Activated T-helper 2 cell treated with anti-CD3 and anti-CD28 coated beads, Interferon-gamma antibody, Interleukin-2, Interleukin-4, amounts not matched to agents 10 μg/mL and 5 μg/mL and 100 μg/mL, durations not matched to agents 14 hours and 24 hours and 36 hours (primary cell): ENCODE results near the gene TSPYL4. TPM values are rescaled to one million over a fixed set of nuclear protein-coding genes. Genes with fewer than 3 reads are reported as not detected.
A peak's percentile ranks its signal among the peaks of the same experiment; 100 is the strongest.

Experiments
- DNase-seq: peaks from one replicate; pipeline ENCODE4 v3.0.0; 2021; ENCODE audit warnings: low spot score
- H3K27ac Mint-ChIP-seq: one replicate; pipeline ENCODE4 v1.8.0; 2021; ENCODE audit warnings: mixed read lengths
- H3K27me3 Mint-ChIP-seq: one replicate; pipeline ENCODE4 v1.8.0; 2021; ENCODE audit warnings: low read depth, mixed read lengths
- H3K36me3 Mint-ChIP-seq: one replicate; pipeline ENCODE4 v1.8.0; 2021; ENCODE audit warnings: low read depth, mixed read lengths
- H3K4me1 Mint-ChIP-seq: one replicate; pipeline ENCODE4 v1.8.0; 2021; ENCODE audit warnings: low read depth, mixed read lengths
- H3K4me3 Mint-ChIP-seq: one replicate; pipeline ENCODE4 v1.8.0; 2021; ENCODE audit warnings: low read depth, mild to moderate bottlenecking, moderate library complexity, mixed read lengths
- H3K9me3 Mint-ChIP-seq: one replicate; pipeline ENCODE4 v1.8.0; 2021; ENCODE audit warnings: mixed read lengths
- intact Hi-C: fragments of 100-400 bp; cut with micrococcal nuclease; formaldehyde crosslinking; loops from one replicate; pipeline ENCODE4 v1.15.1; 2023
- total RNA-seq: library from RNA; stranded (reverse); gene quantifications from 2 replicates; pipeline ENCODE4 v1.2.3, GENCODE V29; 2022

The TSPYL4 gene
- total RNA-seq, 1 donor from 2014 or later, result 18.0 TPM

- intact Hi-C loops, result loop anchor here (5.0 kb wide), 3 partner anchors 174 to 384 kb away; partner anchors contain the start of gene ZUP1
- no peak overlapping the region for H3K4me3 Mint-ChIP-seq
- H3K27me3 Mint-ChIP-seq, result peaks cover 3% of the 10 kb centered on the region
- H3K4me1 Mint-ChIP-seq, result peaks cover 24% of the 10 kb centered on the region
- no peak for DNase-seq
- no peaks in the 10 kb centered on the region for H3K9me3 Mint-ChIP-seq
- H3K36me3 Mint-ChIP-seq, result peaks cover 15% of the 10 kb centered on the region
- H3K27ac Mint-ChIP-seq, result no peak overlapping the region
These were observed 29.3 kb upstream of the TSPYL4 start for GRCh38 chr6:116283191-116283590.

GRCh38 chr6:116282698-116283097 is 28.8 kb upstream of the TSPYL4 start:
- DNase-seq, result no peak
- peaks cover 29% of the 10 kb centered on the region for H3K4me1 Mint-ChIP-seq
- no peak overlapping the region for H3K4me3 Mint-ChIP-seq
- no peak overlapping the region for H3K27ac Mint-ChIP-seq
- no peaks in the 10 kb centered on the region for H3K9me3 Mint-ChIP-seq
- H3K27me3 Mint-ChIP-seq, result peaks cover 3% of the 10 kb centered on the region
- intact Hi-C loops, result loop anchor here (5.0 kb wide), 3 partner anchors 175 to 385 kb away; partner anchors contain the start of gene ZUP1
- peaks cover 20% of the 10 kb centered on the region for H3K36me3 Mint-ChIP-seq

GRCh38 chr6:116280933-116281316 is 27.1 kb upstream of the TSPYL4 start:
- no peak overlapping the region for H3K4me3 Mint-ChIP-seq
- H3K4me1 Mint-ChIP-seq, result peaks cover 45% of the 10 kb centered on the region
- DNase-seq, result no peak
- H3K27me3 Mint-ChIP-seq, result peaks cover 3% of the 10 kb centered on the region
- intact Hi-C loops, result loop anchor here (5.0 kb wide), 3 partner anchors 176 to 386 kb away; partner anchors contain the start of gene ZUP1
- peaks cover 35% of the 10 kb centered on the region for H3K36me3 Mint-ChIP-seq
- H3K27ac Mint-ChIP-seq, result no peak overlapping the region
- H3K9me3 Mint-ChIP-seq, result no peaks in the 10 kb centered on the region

- Mint-ChIP-seq H3K27ac (peak overlapping the region; percentile 97), H3K27me3 (peaks cover 3% of the 10 kb centered on the region), H3K36me3 (peaks cover 39% of the 10 kb centered on the region), H3K9me3 (no peaks in the 10 kb centered on the region), H3K4me1 (peaks cover 47% of the 10 kb centered on the region), H3K4me3 (peak overlapping the region; percentile 97)
- intact Hi-C loops, result loop anchor here (5.0 kb wide), 3 partner anchors 177 to 387 kb away; partner anchors contain the start of gene ZUP1
- DNase-seq, result no peak
These were observed 26.5 kb upstream of the TSPYL4 start for GRCh38 chr6:116280161-116280932.

GRCh38 chr6:116279232-116280160 is 25.6 kb upstream of the TSPYL4 start, which contains the start of gene TSPYL1:
TSS of gene TSPYL1 (minus strand) at chr6:116279930. CDS start at chr6:116279830, 100 bp downstream.
- H3K27ac Mint-ChIP-seq, result peak within 1 kb of the TSS; percentile 97
- intact Hi-C loops, result loop anchor here (1.0 to 5.0 kb wide), 6 partner anchors 25 to 388 kb away; partner anchors contain the start of genes RWDD1, TSPYL4 and ZUP1
- peak within 1 kb of the TSS; percentile 97 for H3K4me3 Mint-ChIP-seq
- DNase-seq, result peak; percentile 93
- H3K27me3 Mint-ChIP-seq, result peaks cover 3% of the 10 kb centered on the region
- H3K4me1 Mint-ChIP-seq, result peaks cover 51% of the 10 kb centered on the region
- H3K36me3 Mint-ChIP-seq, result peaks cover 46% of the 10 kb centered on the region
- no peaks in the 10 kb centered on the region for H3K9me3 Mint-ChIP-seq

GRCh38 chr6:116278854-116279231 is 25.0 kb upstream of the TSPYL4 start:
- DNase-seq, result no peak
- H3K4me3 Mint-ChIP-seq, result peak overlapping the region; percentile 97
- peak overlapping the region; percentile 97 for H3K27ac Mint-ChIP-seq
- H3K36me3 Mint-ChIP-seq, result peaks cover 51% of the 10 kb centered on the region
- peaks cover 51% of the 10 kb centered on the region for H3K4me1 Mint-ChIP-seq
- H3K27me3 Mint-ChIP-seq, result peaks cover 3% of the 10 kb centered on the region
- no peaks in the 10 kb centered on the region for H3K9me3 Mint-ChIP-seq
- intact Hi-C loops, result loop anchor here (1.0 to 5.0 kb wide), 3 partner anchors 25 to 292 kb away; partner anchors contain the start of genes RWDD1 and TSPYL4

- intact Hi-C loops, result loop anchor here (5.0 kb wide), 1 partner anchor 61 kb away; no protein-coding TSS in a partner anchor
- DNase-seq, result no peak
- Mint-ChIP-seq H3K9me3 (no peaks in the 10 kb centered on the region), H3K27ac (peak overlapping the region; percentile 97), H3K27me3 (peaks cover 3% of the 10 kb centered on the region), H3K4me1 (peaks cover 51% of the 10 kb centered on the region), H3K36me3 (peaks cover 53% of the 10 kb centered on the region), H3K4me3 (peak overlapping the region; percentile 97)
These were observed 24.6 kb upstream of the TSPYL4 start for GRCh38 chr6:116278481-116278829.

- DNase-seq, result no peak
- Mint-ChIP-seq H3K36me3 (peaks cover 62% of the 10 kb centered on the region), H3K27me3 (no peaks in the 10 kb centered on the region), H3K9me3 (no peaks in the 10 kb centered on the region), H3K4me3 (peak overlapping the region; percentile 97), H3K4me1 (peaks cover 51% of the 10 kb centered on the region), H3K27ac (peak overlapping the region; percentile 39)
- intact Hi-C loops, result loop anchor here (5.0 kb wide), 1 partner anchor 60 kb away; no protein-coding TSS in a partner anchor
These were observed 23.2 kb upstream of the TSPYL4 start for GRCh38 chr6:116277124-116277523.

- Mint-ChIP-seq H3K4me3 (no peak overlapping the region), H3K9me3 (no peaks in the 10 kb centered on the region), H3K36me3 (peaks cover 30% of the 10 kb centered on the region), H3K27me3 (no peaks in the 10 kb centered on the region), H3K4me1 (peaks cover 13% of the 10 kb centered on the region), H3K27ac (no peak overlapping the region)
- no peak for DNase-seq
- intact Hi-C loops, result no loop called here
These were observed 17.4 kb upstream of the TSPYL4 start for GRCh38 chr6:116271149-116271708.

GRCh38 chr6:116268589-116269293 is 14.9 kb upstream of the TSPYL4 start:
- Mint-ChIP-seq H3K36me3 (peaks cover 20% of the 10 kb centered on the region), H3K4me3 (no peak overlapping the region), H3K9me3 (peaks cover 9% of the 10 kb centered on the region), H3K4me1 (peaks cover 10% of the 10 kb centered on the region), H3K27me3 (no peaks in the 10 kb centered on the region), H3K27ac (no peak overlapping the region)
- intact Hi-C loops, result loop anchor here (5.0 kb wide), 1 partner anchor 264 kb away; no protein-coding TSS in a partner anchor
- DNase-seq, result no peak

GRCh38 chr6:116267836-116268588 is 14.1 kb upstream of the TSPYL4 start:
- Mint-ChIP-seq H3K36me3 (peaks cover 22% of the 10 kb centered on the region), H3K4me3 (no peak overlapping the region), H3K27me3 (no peaks in the 10 kb centered on the region), H3K9me3 (peaks cover 13% of the 10 kb centered on the region), H3K4me1 (peaks cover 10% of the 10 kb centered on the region), H3K27ac (no peak overlapping the region)
- DNase-seq, result no peak
- intact Hi-C loops, result loop anchor here (5.0 kb wide), 1 partner anchor 264 kb away; no protein-coding TSS in a partner anchor
